H9 (cell line): ENCODE measurements around the gene CNRIP1. TPM values are rescaled to one million over a fixed set of nuclear protein-coding genes. Genes with fewer than 3 reads are reported as not detected.

Experiments
- DNase-seq: peaks from one replicate; pipeline ENCODE4 v3.0.0-alpha.2; 2017
- H2AFZ ChIP-seq: one replicate; pipeline ENCODE4 v1.6.1; 2013; ENCODE audit warnings: mild to moderate bottlenecking, low read length, control low read depth, moderate library complexity
- H2AK5ac ChIP-seq: 2 replicates; pipeline ENCODE4 v1.6.1; 2013; ENCODE audit warnings: low read length, control low read depth, mixed read lengths; ENCODE audit not compliant: insufficient read length
- H2BK120ac ChIP-seq: one replicate; pipeline ENCODE4 v1.6.1; 2013; ENCODE audit warnings: low read depth, mild to moderate bottlenecking, low read length, control low read depth, inconsistent platforms; ENCODE audit not compliant: poor library complexity, severe bottlenecking
- H2BK12ac ChIP-seq: 2 replicates; pipeline ENCODE4 v1.6.1; 2013; ENCODE audit warnings: low read length, control low read depth, mixed read lengths, low read depth; ENCODE audit not compliant: insufficient read length
- H2BK15ac ChIP-seq: 2 replicates; pipeline ENCODE4 v1.6.1; 2013; ENCODE audit warnings: low read depth, low read length, control low read depth
- H2BK20ac ChIP-seq: one replicate; pipeline ENCODE4 v1.6.1; 2013; ENCODE audit warnings: low read depth, mild to moderate bottlenecking, low read length, control low read depth, inconsistent platforms; ENCODE audit not compliant: poor library complexity, severe bottlenecking
- H2BK5ac ChIP-seq: 2 replicates; pipeline ENCODE4 v1.6.1; 2013; ENCODE audit warnings: low read length, control low read depth, mixed read lengths; ENCODE audit not compliant: insufficient read length
- H3K14ac ChIP-seq: 2 replicates; pipeline ENCODE4 v1.6.1; 2013; ENCODE audit warnings: low read length, control low read depth; ENCODE audit not compliant: insufficient read depth
- H3K18ac ChIP-seq: 2 replicates; pipeline ENCODE4 v1.6.1; 2013; ENCODE audit warnings: low read depth, mild to moderate bottlenecking, mixed read lengths, low read length, control low read depth; ENCODE audit not compliant: insufficient read length
- H3K23ac ChIP-seq: 2 replicates; pipeline ENCODE4 v1.6.1; 2013; ENCODE audit warnings: low read length, control low read depth, mixed read lengths, low read depth; ENCODE audit not compliant: insufficient read length
- H3K23me2 ChIP-seq: 2 replicates; pipeline ENCODE4 v1.6.1; 2013; ENCODE audit warnings: low read depth, mild to moderate bottlenecking, mixed read lengths, low read length, control low read depth; ENCODE audit not compliant: insufficient read length, poor library complexity, severe bottlenecking
- H3K27ac ChIP-seq: 2 replicates; pipeline ENCODE4 v1.5.1; 2013; ENCODE audit warnings: low read length, control low read depth, mixed read lengths, low read depth; ENCODE audit not compliant: insufficient read length
- H3K27me3 ChIP-seq: 2 replicates; pipeline ENCODE4 v1.6.1; 2013; ENCODE audit warnings: low read length, control low read depth, inconsistent platforms; ENCODE audit not compliant: insufficient read depth
- H3K4ac ChIP-seq: 2 replicates; pipeline ENCODE4 v1.6.1; 2013; ENCODE audit warnings: low read depth, mild to moderate bottlenecking, control low read depth, inconsistent platforms, low read length, moderate library complexity
- H3K4me1 ChIP-seq: 2 replicates; pipeline ENCODE4 v1.6.1; 2013; ENCODE audit warnings: low read length, control low read depth, inconsistent platforms; ENCODE audit not compliant: insufficient read depth
- H3K4me2 ChIP-seq: 2 replicates; pipeline ENCODE4 v1.6.1; 2013; ENCODE audit warnings: low read length, control low read depth, mixed read lengths; ENCODE audit not compliant: insufficient read length, insufficient read depth
- H3K56ac ChIP-seq: 2 replicates; pipeline ENCODE4 v1.6.1; 2013; ENCODE audit warnings: low read depth, mild to moderate bottlenecking, mixed read lengths, low read length, control low read depth; ENCODE audit not compliant: insufficient read length
- H3K79me1 ChIP-seq: 2 replicates; pipeline ENCODE4 v1.6.1; 2013; ENCODE audit warnings: low read depth, mild to moderate bottlenecking, moderate library complexity, low read length, control low read depth, inconsistent platforms; ENCODE audit not compliant: insufficient read depth, poor library complexity, severe bottlenecking
- H3K79me2 ChIP-seq: 2 replicates; pipeline ENCODE4 v1.6.1; 2013; ENCODE audit warnings: low read length, control low read depth, inconsistent platforms; ENCODE audit not compliant: insufficient read depth
- H3K9ac ChIP-seq: 2 replicates; pipeline ENCODE4 v1.6.1; 2013; ENCODE audit warnings: low read length, control low read depth, mixed read lengths; ENCODE audit not compliant: insufficient read length; ENCODE audit errors: extremely low read depth
- H3K9me3 ChIP-seq: one replicate; pipeline ENCODE4 v1.6.1; 2013; ENCODE audit warnings: low read depth, low read length, inconsistent platforms; ENCODE audit not compliant: control insufficient read depth
- H3T11ph ChIP-seq: one replicate; pipeline ENCODE4 v1.6.1; 2013; ENCODE audit warnings: mild to moderate bottlenecking, low read length, control low read depth, inconsistent platforms
- H4K20me1 ChIP-seq: one replicate; pipeline ENCODE4 v1.6.1; 2013; ENCODE audit not compliant: control insufficient read depth, insufficient read length, insufficient read depth
- H4K5ac ChIP-seq: 2 replicates; pipeline ENCODE4 v1.6.1; 2013; ENCODE audit warnings: low read depth, mild to moderate bottlenecking, mixed read lengths, low read length, control low read depth; ENCODE audit not compliant: insufficient read length
- H4K8ac ChIP-seq: replicated peaks from 2 replicates; pipeline ENCODE4 v1.6.1; 2013; ENCODE audit warnings: low read length, control low read depth, mixed read lengths, low read depth; ENCODE audit not compliant: insufficient read length
- H4K91ac ChIP-seq: 2 replicates; pipeline ENCODE4 v1.6.1; 2013; ENCODE audit warnings: low read depth, mild to moderate bottlenecking, moderate library complexity, mixed read lengths, low read length, control low read depth; ENCODE audit not compliant: insufficient read length
- H3K27ac Mint-ChIP-seq, 3 experiments: 2 replicates in 2 of 3; 3 replicates in 1 of 3; pipeline ENCODE4 v1.8.0; 2020 to 2021; ENCODE audit warnings: mixed read lengths in 3 of 3, mild to moderate bottlenecking in 1 of 3, moderate library complexity in 1 of 3
- H3K27me3 Mint-ChIP-seq: 2 replicates; pipeline ENCODE4 v1.8.0; 2021; ENCODE audit warnings: low read depth, mild to moderate bottlenecking, moderate library complexity, mixed read lengths
- H3K36me3 Mint-ChIP-seq, 3 experiments: 2 replicates in 2 of 3; 3 replicates in 1 of 3; pipeline ENCODE4 v1.8.0; 2020 to 2021; ENCODE audit warnings: low read depth in 3 of 3, mixed read lengths in 3 of 3; ENCODE audit not compliant: insufficient read depth in 1 of 3
- H3K4me1 Mint-ChIP-seq, 2 experiments: 2 replicates each; pipeline ENCODE4 v1.8.0; 2020; ENCODE audit warnings: mixed read lengths in 2 of 2
- H3K4me3 Mint-ChIP-seq, 2 experiments: 2 replicates in 1 of 2; 3 replicates in 1 of 2; pipeline ENCODE4 v1.8.0; 2020 to 2021; ENCODE audit warnings: mild to moderate bottlenecking in 2 of 2, mixed read lengths in 2 of 2, moderate library complexity in 1 of 2
- H3K9me3 Mint-ChIP-seq, 2 experiments: 2 replicates in 1 of 2; 3 replicates in 1 of 2; pipeline ENCODE4 v1.8.0; 2020; ENCODE audit warnings: mild to moderate bottlenecking in 2 of 2, mixed read lengths in 2 of 2, moderate library complexity in 1 of 2
- WGBS: extraction: QIAGEN DNeasy Blood & Tissue Kit; methylation state at CpG from one replicate; pipeline ENCODE4 v1.1.7; 2013; ENCODE audit warnings: missing lambda C conversion rate, low lambda C conversion rate, mixed read lengths; ENCODE audit not compliant: insufficient read length; ENCODE audit errors: extremely low coverage; 5-methylcytosine and 5-hydroxymethylcytosine counted together
- total RNA-seq: library from RNA; stranded (reverse); gene quantifications from 2 replicates; pipeline ENCODE4 v1.2.1, GENCODE V29; 2021
- TF ChIP-seq, protein P1 (sequence below): fragments of 200-600 bp; sonication (generic); conservative IDR thresholded peaks from 3 replicates; pipeline ENCODE4 v1.8.0; 2021; ENCODE audit warnings: antibody characterized with exemption, mild to moderate bottlenecking

CNRIP1 gene
- total RNA-seq, 1 experiment from 2014 or later: 0.70 TPM

DNA sequence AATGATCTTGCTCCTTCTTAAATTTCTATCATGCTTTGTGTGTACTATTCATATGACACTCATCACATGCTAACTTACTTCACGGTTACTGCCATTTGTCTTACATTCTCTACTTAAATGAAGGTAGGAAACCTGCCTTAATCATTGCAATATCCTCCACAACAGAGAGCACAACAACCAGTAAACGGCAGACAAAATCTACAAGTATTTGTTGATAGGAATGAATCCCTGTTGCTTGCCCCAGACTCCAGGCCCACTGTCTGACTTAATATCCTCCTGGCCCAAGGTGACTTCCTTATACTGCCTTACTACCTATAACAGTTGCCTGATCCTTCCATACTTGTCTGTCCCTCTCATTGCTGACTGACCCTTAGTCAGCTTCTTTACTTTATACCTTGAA, 70.9 kb downstream of the CNRIP1 start:
- H3K27me3 Mint-ChIP-seq: no peaks in the 10 kb centered on the region
- no peaks in the 10 kb centered on the region for H3K79me1 ChIP-seq
- H2AFZ ChIP-seq: no peak overlapping the region
- H3K14ac ChIP-seq: no peak overlapping the region
- H4K20me1 ChIP-seq: no peaks in the 10 kb centered on the region
- H3K27me3 ChIP-seq: no peaks in the 10 kb centered on the region
- H3K79me2 ChIP-seq: peaks cover 54% of the 10 kb centered on the region
- no peak overlapping the region for H3K56ac ChIP-seq
- H2BK15ac ChIP-seq: no peak overlapping the region
- H3K4me1 ChIP-seq: 0 out of 2 replicates have a peak, but pooled peaks cover 3% of the 10 kb centered on the region
- no peak overlapping the region for H2BK20ac ChIP-seq
- peak overlapping the region; percentile 8 for H3K9ac ChIP-seq
- no peak overlapping the region for H2AK5ac ChIP-seq
- H3K9me3 Mint-ChIP-seq: peaks cover 0 to 3% of the 10 kb centered on the region in 2 experiments; a peak in 1 of 5 replicates
- no peak overlapping the region for H2BK120ac ChIP-seq
- no peak overlapping the region for H2BK12ac ChIP-seq
- H3K4me3 Mint-ChIP-seq: no peak overlapping the region
- H3K9me3 ChIP-seq: no peaks in the 10 kb centered on the region
- no peak overlapping the region for H3K27ac ChIP-seq
- H3K27ac Mint-ChIP-seq: no peak overlapping the region
- no peak overlapping the region for H3K18ac ChIP-seq
- H3K4me1 Mint-ChIP-seq: peaks cover 15% of the 10 kb centered on the region in 2 experiments
- H3K36me3 Mint-ChIP-seq: peaks cover 0 to 5% (median 2%) of the 10 kb centered on the region in 3 experiments; a peak in 2 of 7 replicates
- H2BK5ac ChIP-seq: no peak overlapping the region
- TF ChIP-seq, protein P1, sequence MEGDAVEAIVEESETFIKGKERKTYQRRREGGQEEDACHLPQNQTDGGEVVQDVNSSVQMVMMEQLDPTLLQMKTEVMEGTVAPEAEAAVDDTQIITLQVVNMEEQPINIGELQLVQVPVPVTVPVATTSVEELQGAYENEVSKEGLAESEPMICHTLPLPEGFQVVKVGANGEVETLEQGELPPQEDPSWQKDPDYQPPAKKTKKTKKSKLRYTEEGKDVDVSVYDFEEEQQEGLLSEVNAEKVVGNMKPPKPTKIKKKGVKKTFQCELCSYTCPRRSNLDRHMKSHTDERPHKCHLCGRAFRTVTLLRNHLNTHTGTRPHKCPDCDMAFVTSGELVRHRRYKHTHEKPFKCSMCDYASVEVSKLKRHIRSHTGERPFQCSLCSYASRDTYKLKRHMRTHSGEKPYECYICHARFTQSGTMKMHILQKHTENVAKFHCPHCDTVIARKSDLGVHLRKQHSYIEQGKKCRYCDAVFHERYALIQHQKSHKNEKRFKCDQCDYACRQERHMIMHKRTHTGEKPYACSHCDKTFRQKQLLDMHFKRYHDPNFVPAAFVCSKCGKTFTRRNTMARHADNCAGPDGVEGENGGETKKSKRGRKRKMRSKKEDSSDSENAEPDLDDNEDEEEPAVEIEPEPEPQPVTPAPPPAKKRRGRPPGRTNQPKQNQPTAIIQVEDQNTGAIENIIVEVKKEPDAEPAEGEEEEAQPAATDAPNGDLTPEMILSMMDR: no peak
- no peak overlapping the region for H3K4me2 ChIP-seq
- no peak overlapping the region for H4K5ac ChIP-seq
- no peak overlapping the region for H3T11ph ChIP-seq
- H3K23ac ChIP-seq: no peak overlapping the region
- no peak overlapping the region for H4K91ac ChIP-seq
- H4K8ac ChIP-seq: no peak overlapping the region
- DNase-seq: no peak
- H3K23me2 ChIP-seq: peaks cover 12% of the 10 kb centered on the region
- whole genome bisulfite sequencing: no CpG with 5 or more reads among the region's 2 CpGs
- no peak overlapping the region for H3K4ac ChIP-seq
